ENCODE measurements around the gene RBPJ. TPM values are rescaled to one million over a fixed set of nuclear protein-coding genes. Genes with fewer than 3 reads are reported as not detected.

Gene RBPJ
- total RNA-seq, 2 experiments from 2014 or later: 64.1 to 72.3 TPM

DNA sequence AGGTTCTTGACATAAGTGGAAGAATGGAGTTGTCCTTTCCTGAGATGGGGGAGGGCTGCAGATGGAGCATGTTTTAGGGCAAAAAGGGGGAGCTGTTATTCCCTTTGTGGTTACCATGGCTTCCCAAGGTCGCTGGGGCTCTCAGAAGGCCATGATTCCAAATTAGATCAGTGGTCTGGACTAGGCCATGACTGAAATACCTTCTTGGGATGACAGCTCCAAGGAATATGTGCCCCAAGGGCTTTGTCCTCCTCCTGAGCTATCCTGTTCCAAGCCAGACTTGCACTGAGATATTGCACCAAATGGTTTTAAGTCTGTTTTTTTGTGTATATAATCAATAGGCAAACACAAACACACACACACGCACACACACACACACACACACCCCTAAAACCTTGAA, 3.0 kb upstream of the RBPJ start:
- H3K27me3 Mint-ChIP-seq: no peaks in the 10 kb centered on the region
- intact Hi-C loops (cut with DNase I, micrococcal nuclease): loop anchor here (2.0 to 10.0 kb wide), 5 partner anchors 265 to 1160 kb away; partner anchors contain the start of genes SMIM20 (in 2 of the 2), ANAPC4 (in 1 of the 2) and TBC1D19 (in 1 of the 2)
- POLR2A ChIA-PET: interaction anchor here (1.4 to 3.5 kb wide), 3 partner anchors 12 to 566 kb away, joined by 4 to 20 read pairs (median 7); partner anchors contain the start of gene SMIM20
- DNase-seq (no peak), ATAC-seq (ENCODE audit: poor library complexity) (no peak)
- Histone ChIP-seq H3K27me3 (ENCODE audit: control insufficient read depth in 1 of 2, insufficient read depth in 2 of 2, low read length in 2 of 2) (no peaks in the 10 kb centered on the region), H3K4me1 (ENCODE audit: insufficient read depth, low read length) (peaks cover 36% of the 10 kb centered on the region), H3K9me3 (ENCODE audit: control insufficient read depth in 1 of 2, insufficient read depth in 1 of 2, low read length in 2 of 2) (peaks cover 3 to 12% of the 10 kb centered on the region in 2 experiments), H3K4me3 (ENCODE audit: low read length) (no peak overlapping the region), H3K36me3 (ENCODE audit: insufficient read depth, low read length) (no peaks in the 10 kb centered on the region), H3K27ac (ENCODE audit: low read depth in 1 of 2, low read length in 2 of 2) (no peak overlapping the region)
- H3K4me1 Mint-ChIP-seq (ENCODE audit: low read depth): peaks cover 21% of the 10 kb centered on the region
- no peak for TF ChIP-seq CTCF (IDR thresholded peaks at IDR 0.05)
- peak overlapping the region; percentile 100 for H3K4me3 Mint-ChIP-seq
- H3K9me3 Mint-ChIP-seq: peaks cover 13% of the 10 kb centered on the region
- H3K36me3 Mint-ChIP-seq (ENCODE audit: low read depth): peaks cover 17% of the 10 kb centered on the region
- CTCF ChIA-PET: no interaction called here
- H3K27ac Mint-ChIP-seq: peak overlapping the region; percentile 99

- Histone ChIP-seq H3K27me3 (ENCODE audit: control insufficient read depth in 1 of 2, insufficient read depth in 2 of 2, low read length in 2 of 2) (no peaks in the 10 kb centered on the region), H3K9me3 (ENCODE audit: control insufficient read depth in 1 of 2, insufficient read depth in 1 of 2, low read length in 2 of 2) (peaks cover 3 to 9% of the 10 kb centered on the region in 2 experiments), H3K4me1 (ENCODE audit: insufficient read depth, low read length) (peaks cover 36% of the 10 kb centered on the region), H3K4me3 (ENCODE audit: low read length) (peak overlapping the region; percentile 99), H3K27ac (ENCODE audit: low read depth in 1 of 2, low read length in 2 of 2) (peak overlapping the region; percentile 84 to 96), H3K36me3 (ENCODE audit: insufficient read depth, low read length) (no peaks in the 10 kb centered on the region)
- CTCF ChIA-PET: interaction anchor here (0.6 to 1.2 kb wide), 4 partner anchors 9 to 1007 kb away, joined by 3 to 6 read pairs (median 3); partner anchors contain the start of gene ZCCHC4
- POLR2A ChIA-PET: interaction anchor here (0.6 to 3.5 kb wide), 21 partner anchors 11 to 1735 kb away, joined by 3 to 22 read pairs (median 4); partner anchors contain the start of genes DHX15, SMIM20, STIM2 and TBC1D19
- Mint-ChIP-seq H3K27me3 (no peaks in the 10 kb centered on the region), H3K36me3 (ENCODE audit: low read depth) (peaks cover 17% of the 10 kb centered on the region), H3K9me3 (peaks cover 12% of the 10 kb centered on the region), H3K27ac (peak overlapping the region; percentile 99), H3K4me3 (peak overlapping the region; percentile 100), H3K4me1 (ENCODE audit: low read depth) (peaks cover 35% of the 10 kb centered on the region)
- intact Hi-C loops (cut with DNase I, micrococcal nuclease): loop anchor here (2.0 to 10.0 kb wide), 5 partner anchors 263 to 1162 kb away; partner anchors contain the start of genes SMIM20 (in 2 of the 2), ANAPC4 (in 1 of the 2) and TBC1D19 (in 1 of the 2)
- DNase-seq (peak; percentile 93 to 100 (median 95)), ATAC-seq (ENCODE audit: poor library complexity) (peak; percentile 65)
- no peak for TF ChIP-seq CTCF (IDR thresholded peaks at IDR 0.05)
Measured at GRCh38 chr4:26319467-26319948, 1.3 kb upstream of the RBPJ start.

DNA sequence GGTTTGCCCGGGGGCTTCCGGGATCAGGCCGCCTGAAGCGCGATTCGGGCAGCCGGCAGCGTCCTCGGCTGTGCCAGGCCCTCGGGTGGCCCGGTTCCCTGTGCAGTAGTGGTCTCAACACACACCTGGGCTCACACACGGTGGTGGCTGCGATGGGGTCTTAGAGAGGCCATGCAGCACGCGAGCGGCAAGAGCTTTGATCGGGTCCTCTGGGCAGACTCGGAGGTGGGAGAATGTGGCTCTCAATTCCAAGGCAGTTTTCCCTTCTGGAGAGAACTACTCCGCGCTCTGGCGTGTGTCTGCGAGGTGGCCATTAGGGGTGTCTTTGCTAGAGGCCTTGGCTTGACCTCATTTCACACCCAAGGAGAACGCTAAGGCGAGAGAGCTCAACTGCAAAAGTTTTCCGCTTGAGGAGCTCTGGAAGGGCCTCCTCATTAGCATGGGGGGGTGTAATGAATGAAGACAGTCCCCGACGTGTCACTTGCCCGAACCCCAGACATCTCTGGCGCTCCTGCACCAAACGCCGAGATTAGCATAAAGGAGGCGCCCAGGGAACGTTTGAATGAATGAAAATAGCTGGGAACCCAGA, 771 bp upstream of the RBPJ start:
- peak overlapping the region; percentile 84 to 96 for H3K27ac ChIP-seq (ENCODE audit: low read depth in 1 of 2, low read length in 2 of 2)
- intact Hi-C loops (cut with DNase I, micrococcal nuclease): loop anchor here (2.0 to 10.0 kb wide), 14 partner anchors 123 to 1735 kb away; partner anchors contain the start of genes SMIM20 (in 2 of the 2), TBC1D19 (in 2 of the 2), ANAPC4 (in 1 of the 2) and DHX15 (in 1 of the 2)
- H3K27me3 Mint-ChIP-seq: no peaks in the 10 kb centered on the region
- H3K4me3 Mint-ChIP-seq: peak overlapping the region; percentile 100
- H3K4me3 ChIP-seq (ENCODE audit: low read length): peak overlapping the region; percentile 99
- no peak for TF ChIP-seq CTCF (IDR thresholded peaks at IDR 0.05)
- peaks cover 0 to 5% of the 10 kb centered on the region in 2 experiments for H3K9me3 ChIP-seq (ENCODE audit: control insufficient read depth in 1 of 2, insufficient read depth in 1 of 2, low read length in 2 of 2)
- peaks cover 17% of the 10 kb centered on the region for H3K36me3 Mint-ChIP-seq (ENCODE audit: low read depth)
- DNase-seq (peak in 10 of 14 experiments; percentile 8 to 74 (median 41)), ATAC-seq (ENCODE audit: poor library complexity) (peak; percentile 8)
- ChIA-PET POLR2A (interaction anchor here (0.9 to 3.5 kb wide), 16 partner anchors 9 to 1736 kb away, joined by 3 to 22 read pairs (median 5); partner anchors contain the start of genes DHX15, SMIM20, STIM2 and TBC1D19), CTCF (no interaction called here)
- H3K27me3 ChIP-seq (ENCODE audit: control insufficient read depth in 1 of 2, insufficient read depth in 2 of 2, low read length in 2 of 2): no peaks in the 10 kb centered on the region
- H3K4me1 ChIP-seq (ENCODE audit: insufficient read depth, low read length): peaks cover 39% of the 10 kb centered on the region
- peak overlapping the region; percentile 99 for H3K27ac Mint-ChIP-seq
- H3K9me3 Mint-ChIP-seq: peaks cover 9% of the 10 kb centered on the region
- H3K36me3 ChIP-seq (ENCODE audit: insufficient read depth, low read length): no peaks in the 10 kb centered on the region
- H3K4me1 Mint-ChIP-seq (ENCODE audit: low read depth): peaks cover 38% of the 10 kb centered on the region
